Heart left ventricle (tissue), 16 donors: Measurements from ENCODE around the gene KIRREL1. TPM values are rescaled to one million over a fixed set of nuclear protein-coding genes. Genes with fewer than 3 reads are reported as not detected.

Source experiments
- ATAC-seq, 4 donors: fragments of 200-7000 bp; cut with Tn5 transposase; one replicate each; pipeline ENCODE4 v1.9.1; 2020 to 2022; ENCODE audit warnings: moderate library complexity in 4 of 4, mild to moderate bottlenecking in 3 of 4, moderate number of reproducible peaks in 1 of 4
- DNase-seq, 5 donors: peaks; one replicate each; pipeline ENCODE4 v3.0.0-alpha.2; 2020
- H3K27ac ChIP-seq, 12 donors: fragments of 200-600 bp; sonication (generic) in 4 of 12; one replicate each; pipeline versions ENCODE4 v1.5.0 to v1.8.0; 2016 to 2022; ENCODE audit warnings: mild to moderate bottlenecking in 2 of 12
- H3K27me3 ChIP-seq, 9 donors: fragments of 200-600 bp; sonication (generic) in 2 of 9; one replicate each; pipeline versions ENCODE4 v1.5.1 to v1.8.0; 2016 to 2022; ENCODE audit warnings: mild to moderate bottlenecking in 3 of 9
- H3K36me3 ChIP-seq, 9 donors: fragments of 200-600 bp; sonication (generic) in 2 of 9; one replicate each; pipeline versions ENCODE4 v1.5.0 to v1.8.0; 2018 to 2022; ENCODE audit warnings: mild to moderate bottlenecking in 2 of 9
- H3K4me1 ChIP-seq, 12 donors: fragments of 200-600 bp; sonication (generic) in 4 of 12; one replicate each; pipeline versions ENCODE4 v1.5.0 to v1.8.0; 2016 to 2022; ENCODE audit warnings: mild to moderate bottlenecking in 3 of 12
- H3K4me3 ChIP-seq, 12 donors: fragments of 200-600 bp; sonication (generic) in 4 of 12; one replicate each; pipeline versions ENCODE4 v1.5.0 to v1.8.0; 2017 to 2022; ENCODE audit warnings: mild to moderate bottlenecking in 9 of 12, moderate library complexity in 4 of 12
- H3K9me3 ChIP-seq, 12 donors: fragments of 200-600 bp; sonication (generic) in 4 of 12; one replicate each; pipeline versions ENCODE4 v1.5.0 to v1.8.0; 2016 to 2022; ENCODE audit warnings: mild to moderate bottlenecking in 1 of 12
- CTCF ChIP-seq, 12 donors: fragments of 200-600 bp; sonication (generic) in 4 of 12; IDR thresholded peaks; one replicate each; pipeline versions ENCODE4 v1.5.0 to v1.8.0; 2018 to 2022; ENCODE audit warnings: antibody characterized with exemption in 12 of 12, mild to moderate bottlenecking in 5 of 12
- POLR2A ChIP-seq, 2 donors: fragments of 450-650 bp; IDR thresholded peaks; one replicate each; pipeline ENCODE4 v1.6.1; 2017; ENCODE audit warnings: antibody characterized with exemption in 2 of 2, mild to moderate bottlenecking in 2 of 2, moderate library complexity in 2 of 2
- WGBS, 4 donors: extraction: QIAGEN DNeasy Blood & Tissue Kit in 2 of 4; methylation state at CpG; one replicate each; pipeline versions ENCODE4 v1.1.5 to v1.1.7; 2013 to 2018; 5-methylcytosine and 5-hydroxymethylcytosine counted together
- intact Hi-C, 10 donors: fragments of 100-400 bp; cut with DNase I; formaldehyde crosslinking; loops; one replicate each; pipeline versions ENCODE4 v1.11.1 to v1.14.2; 2022
- polyA plus RNA-seq, 2 donors: library from polyadenylated mRNA; stranded (reverse); fragments of 200-250 nt; gene quantifications; one replicate each; pipeline ENCODE4 v1.2.3, GENCODE V29; 2013
- total RNA-seq, 9 donors: library from RNA; depleted of rRNA in 2 of 9; stranded (reverse); fragments of >200 nt in 2 of 9; fragmentation: NEBNext Ultra II Directional in 3 of 9; extraction: Animal tissue kit (Norgen Biotek cat#: 25700) in 3 of 9; gene quantifications; one replicate each; pipeline versions ENCODE4 v1.1.0 to v1.2.4, GENCODE V29; 2016 to 2023
- donor health status: ischemic (EF 13 %, LVEDD 7.1; RV severe dilation, severe dysfunction).
- donor health status: healthy with polysubstance abuse.
- donor health status: DM: no; HTN: yes; CAD: no.
- donor health status: DM: no; HTN: no; CAD: no.
- donor health status: ischemic (EF 25% LVEDD 6.9; RV normal size, moderate dysfunction).
- donor health status: ischemic (EF 25% LVEDD 5.7; RV mildly dilated, moderate dysfunction).
- donor health status: healthy.
- donor health status: DM: yes; HTN: yes; CAD: no.
- donor health status: ischemic (EF 35%, LVEDD 5.7; RV mildly dilated, moderate dysfunction).
- donor health status: nonischemic (EF 11% LVEDD 7.7; RV severe dilation, severe dysfunction).
- donor health status: DM: yes; HTN: yes; CAD: no.
- donor health status: PGD.
- donor health status: ischemic (EF 29% LVEDD 5.4; RV normal size, mild dysfunction).
- donor health status: nonischemic (EF 23%, LVEDD 6.1; RV moderate dilation, normal function).

Gene KIRREL1
- total and polyA plus RNA-seq, 11 donors: 3.2 to 22.7 (median 8.2) TPM

GRCh38 chr1:158077411-158078256 is 84.2 kb downstream of the KIRREL1 start:
- ATAC-seq (no peak), DNase-seq (no peak)
- Histone ChIP-seq H3K27me3 (no peaks in the 10 kb centered on the region), H3K4me3 (no peak overlapping the region), H3K9me3 (no peaks in the 10 kb centered on the region), H3K27ac (no peak overlapping the region), H3K36me3 (peaks cover 0 to 57% (median 22%) of the 10 kb centered on the region in 9 donors), H3K4me1 (peaks cover 0 to 9% (median 0%) of the 10 kb centered on the region in 12 donors)
- TF ChIP-seq POLR2A (IDR thresholded peaks at IDR 0.05): no peak
- no peak for TF ChIP-seq CTCF (IDR thresholded peaks at IDR 0.05)
- intact Hi-C loops: no loop called here
- 90 to 92% (median 92%) methylated on average over 22 of the region's 22 CpGs for WGBS, 4 donors

- WGBS, 4 donors: 72 to 83% (median 79%) methylated on average over 4 of the region's 4 CpGs
- intact Hi-C loops: no loop called here
- H3K36me3 ChIP-seq: peaks cover 0 to 67% (median 24%) of the 10 kb centered on the region in 9 donors
These were observed 85.2 kb downstream of the KIRREL1 start for GRCh38 chr1:158078569-158079080.

GRCh38 chr1:158080066-158080465 is 86.6 kb downstream of the KIRREL1 start:
- Histone ChIP-seq H3K4me3 (no peak overlapping the region), H3K36me3 (peaks cover 0 to 78% (median 35%) of the 10 kb centered on the region in 9 donors), H3K9me3 (no peaks in the 10 kb centered on the region), H3K27me3 (no peaks in the 10 kb centered on the region), H3K4me1 (peaks cover 0 to 6% (median 0%) of the 10 kb centered on the region in 12 donors), H3K27ac (no peak overlapping the region)
- TF ChIP-seq POLR2A (IDR thresholded peaks at IDR 0.05): no peak
- TF ChIP-seq CTCF (IDR thresholded peaks at IDR 0.05): no peak
- 92 to 98% (median 96%) methylated on average over 3 of the region's 3 CpGs for WGBS, 4 donors
- ATAC-seq (no peak), DNase-seq (no peak)
- intact Hi-C loops: loop anchor here in 3 of 10 donors (5.0 to 10.0 kb wide), 3 partner anchors 43 to 85 kb away; partner anchors contain the start of gene KIRREL1 (in 1 of the 3)

More at GRCh38 chr1:158078569-158079080, 85.2 kb downstream of the KIRREL1 start:
- no peak overlapping the region for H3K4me3 ChIP-seq
- no peaks in the 10 kb centered on the region for H3K27me3 ChIP-seq
- ATAC-seq (no peak), DNase-seq (no peak)
- peaks cover 0 to 9% (median 0%) of the 10 kb centered on the region in 12 donors for H3K4me1 ChIP-seq
- no peaks in the 10 kb centered on the region for H3K9me3 ChIP-seq
- TF ChIP-seq POLR2A (IDR thresholded peaks at IDR 0.05): no peak
- no peak for TF ChIP-seq CTCF (IDR thresholded peaks at IDR 0.05)
- H3K27ac ChIP-seq: no peak overlapping the region

- Histone ChIP-seq H3K27ac (no peak overlapping the region), H3K9me3 (no peaks in the 10 kb centered on the region), H3K36me3 (peaks cover 0 to 93% (median 37%) of the 10 kb centered on the region in 9 donors), H3K4me1 (no peaks in the 10 kb centered on the region), H3K27me3 (no peaks in the 10 kb centered on the region), H3K4me3 (no peak overlapping the region)
- intact Hi-C loops: loop anchor here in 3 of 10 donors (5.0 to 10.0 kb wide), 3 partner anchors 47 to 90 kb away; partner anchors contain the start of gene KIRREL1 (in 1 of the 3)
- 83 to 87% (median 84%) methylated on average over 5 to 8 of the region's 8 CpGs for WGBS, 4 donors
- TF ChIP-seq CTCF (IDR thresholded peaks at IDR 0.05): no peak
- TF ChIP-seq POLR2A (IDR thresholded peaks at IDR 0.05): no peak
- no peak for ATAC-seq
- no peak for DNase-seq
These were observed 90.9 kb downstream of the KIRREL1 start for GRCh38 chr1:158084336-158084735.
